Activated CD4-positive, alpha-beta T cell treated with anti-CD3 and anti-CD28 coated beads, Interleukin-2, amount 50 U/mL, for 1 hour (primary cell): ENCODE measurements around the gene KIF3B.
"Not testable (repeated sequence)": the region's sequence is repeated elsewhere in the genome, so short reads cannot be mapped to it uniquely, and the experiment has no call there.

ENCODE experiments used
- DNase-seq: peaks from one replicate; pipeline ENCODE4 v3.0.0-alpha.2; 2020

Gene KIF3B

DNA sequence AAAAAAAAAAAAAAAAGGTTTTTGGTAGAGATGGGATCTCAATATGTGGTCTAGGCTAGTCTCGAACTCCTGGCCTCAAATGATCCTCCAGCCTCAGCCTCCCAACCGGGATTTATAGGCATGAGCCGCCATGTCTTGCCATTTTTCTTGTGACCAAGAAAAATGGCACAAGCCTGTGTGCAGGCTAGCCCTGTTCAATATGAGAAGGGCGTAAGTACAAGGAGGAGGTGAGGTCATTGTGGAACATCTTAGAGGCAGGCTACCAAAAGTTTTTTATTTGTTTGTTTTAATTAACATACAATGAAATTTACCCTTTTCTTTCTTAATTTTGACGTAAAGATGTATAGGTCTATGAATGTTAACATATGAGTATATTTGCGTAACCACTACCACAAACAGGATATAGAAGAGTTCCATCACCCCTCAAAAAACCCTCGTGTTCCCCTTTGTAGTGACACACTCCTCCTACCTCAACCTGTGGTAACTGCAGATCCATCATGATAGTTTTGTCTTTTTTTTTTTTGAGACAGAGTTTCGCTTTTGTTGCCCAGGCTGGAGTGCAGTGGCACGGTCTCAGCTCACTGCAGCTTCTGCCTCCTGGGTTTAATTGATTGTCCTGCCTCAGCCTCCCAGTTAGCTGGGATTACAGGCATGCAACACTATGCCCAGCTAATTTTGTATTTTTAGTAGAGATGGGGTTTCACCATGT, 28.3 kb upstream of the KIF3B start:
- no peak for DNase-seq

DNA sequence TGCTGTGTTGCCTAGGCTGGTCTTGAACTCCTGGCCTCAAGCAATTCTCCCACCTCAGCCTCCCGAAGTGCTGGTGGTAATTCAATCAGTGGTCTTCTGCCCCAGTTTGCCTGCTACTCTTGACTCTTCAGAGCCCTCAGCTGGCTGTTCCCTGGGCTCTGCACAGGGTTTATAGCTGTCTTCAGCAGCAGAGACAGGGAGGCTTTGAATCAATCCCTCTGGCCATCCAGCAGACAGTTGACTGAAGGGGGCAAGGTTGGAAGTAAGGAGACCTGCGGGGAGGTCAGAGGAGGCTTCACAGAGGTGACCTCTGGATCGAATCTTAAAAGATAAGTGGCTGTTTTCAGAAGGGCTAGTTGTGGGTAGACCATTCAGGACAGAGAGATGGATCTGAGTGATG, 26.0 kb upstream of the KIF3B start:
- DNase-seq: no peak

DNA sequence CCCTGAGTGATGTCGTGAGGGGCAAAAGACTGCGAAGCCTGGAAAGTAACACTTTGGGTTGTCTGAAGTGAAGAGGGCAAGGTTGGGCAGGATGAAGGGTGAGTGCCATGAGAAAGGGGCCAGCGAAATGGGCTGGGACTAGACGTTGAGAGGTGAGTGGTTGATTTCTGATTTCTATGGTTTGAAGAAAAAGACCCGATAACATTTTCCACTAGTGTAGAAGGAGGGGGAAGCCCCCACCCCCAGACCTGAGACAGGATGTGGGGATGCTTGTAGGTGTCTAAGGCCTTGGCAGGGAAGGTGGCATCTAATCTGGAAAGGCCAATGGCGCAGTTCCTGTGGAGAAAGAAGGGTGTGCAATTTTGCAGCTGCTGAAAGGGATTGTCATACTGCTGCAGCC, 25.3 kb upstream of the KIF3B start:
- peak; percentile 23 for DNase-seq

DNA sequence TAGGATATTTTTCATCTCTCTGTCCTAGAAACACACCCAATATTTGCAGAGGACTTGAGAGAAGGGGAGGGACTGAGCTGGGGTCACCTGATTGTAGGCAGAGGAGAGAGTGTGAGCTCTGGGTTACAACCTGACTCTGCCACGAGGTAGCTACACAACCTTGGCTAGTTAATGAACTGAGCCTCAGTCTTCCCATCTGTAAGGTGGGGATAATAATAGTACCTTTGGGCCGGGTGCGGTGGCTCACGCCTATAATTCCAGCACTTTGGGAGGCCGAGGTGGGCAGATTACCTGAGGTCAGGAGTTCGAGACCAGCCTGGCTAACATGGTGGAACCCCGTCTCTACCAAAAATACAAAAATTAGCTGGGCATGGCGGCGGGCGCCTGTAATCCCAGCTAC, 16.5 kb upstream of the KIF3B start:
- DNase-seq: not testable (repeated sequence)

DNA sequence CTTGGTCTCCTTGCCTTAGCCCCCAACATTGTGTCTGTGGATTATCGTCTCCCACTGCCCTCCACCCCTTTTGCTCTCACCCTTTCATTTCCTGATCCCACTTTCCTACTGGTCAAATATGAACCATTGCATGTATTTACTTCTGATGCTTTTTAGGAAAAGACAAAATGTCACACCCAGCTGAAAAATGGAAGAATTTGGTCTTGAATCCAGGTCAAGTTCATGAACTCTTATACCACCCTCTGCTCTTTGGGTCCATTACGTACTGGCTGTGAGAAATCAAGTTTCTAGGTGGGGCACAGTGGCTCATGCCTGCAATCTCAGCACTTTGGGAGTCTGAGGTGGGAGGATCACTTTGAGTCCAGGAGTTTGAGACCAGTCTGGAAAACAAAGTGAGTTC, 15.8 kb upstream of the KIF3B start:
- DNase-seq: no peak

DNA sequence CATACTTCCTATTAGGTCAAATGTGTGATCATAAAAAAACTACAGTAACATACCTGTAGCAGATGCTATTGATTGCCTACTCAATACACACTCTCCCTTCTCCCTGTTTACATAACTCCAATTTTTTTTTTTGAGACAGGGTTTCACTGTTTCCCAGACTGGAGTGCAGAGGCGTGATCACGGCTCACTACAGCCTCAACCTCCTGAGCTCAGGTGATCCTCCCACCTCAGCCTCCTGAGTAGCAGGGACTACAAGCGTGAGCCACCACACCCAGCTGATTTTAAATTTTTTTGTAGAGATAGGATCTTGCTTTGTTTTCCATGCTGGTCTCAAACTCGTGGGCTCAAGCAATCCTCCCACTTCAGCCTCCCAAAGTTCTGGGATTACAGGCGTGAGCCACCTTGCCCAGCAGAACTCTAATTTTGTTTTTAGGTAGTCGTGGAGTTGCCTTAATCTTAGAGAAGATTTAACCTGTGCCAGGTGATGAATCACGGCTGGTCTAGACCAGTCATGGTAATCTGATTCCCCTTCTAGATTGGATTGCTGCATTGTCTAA, 14.0 kb upstream of the KIF3B start:
- DNase-seq: no peak

DNA sequence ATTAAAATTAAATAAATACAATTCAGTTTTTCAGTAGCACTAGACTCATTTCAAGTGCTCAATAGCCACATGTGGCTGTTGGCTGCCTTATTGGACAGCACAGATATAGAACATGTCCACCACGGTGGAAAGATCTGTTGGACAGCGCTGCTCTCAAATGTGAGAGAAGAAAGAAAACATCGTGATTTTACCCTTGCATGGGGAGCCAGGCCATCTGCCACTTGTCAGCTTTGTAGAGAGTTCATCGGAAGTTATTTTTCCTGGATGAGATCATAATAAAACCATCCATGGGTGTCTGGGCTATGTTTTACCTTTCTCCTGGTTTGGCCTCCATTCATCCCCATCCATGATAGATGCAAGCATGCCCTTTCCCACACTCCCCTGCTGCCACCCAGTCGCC, 5.8 kb upstream of the KIF3B start:
- DNase-seq: no peak

DNA sequence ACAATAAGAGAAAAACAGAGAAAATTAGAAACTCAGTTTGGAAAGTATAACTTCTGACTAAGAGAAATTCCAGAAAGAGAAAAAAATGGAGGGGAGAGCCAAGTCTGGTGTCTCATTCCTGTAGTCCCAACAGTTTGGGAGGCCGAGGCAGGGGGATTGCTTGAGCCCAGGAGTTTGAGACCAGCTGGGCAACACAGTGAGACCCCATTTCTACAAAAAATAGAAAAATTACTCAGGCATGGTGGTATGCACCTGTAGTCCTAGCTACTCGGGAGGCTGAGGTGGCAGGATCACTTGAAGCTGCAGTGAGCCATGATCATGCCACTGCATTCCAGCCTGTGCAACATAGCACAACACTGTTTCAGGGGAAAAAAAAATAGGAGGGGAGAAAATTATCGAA, 3.1 kb upstream of the KIF3B start:
- no peak for DNase-seq

DNA sequence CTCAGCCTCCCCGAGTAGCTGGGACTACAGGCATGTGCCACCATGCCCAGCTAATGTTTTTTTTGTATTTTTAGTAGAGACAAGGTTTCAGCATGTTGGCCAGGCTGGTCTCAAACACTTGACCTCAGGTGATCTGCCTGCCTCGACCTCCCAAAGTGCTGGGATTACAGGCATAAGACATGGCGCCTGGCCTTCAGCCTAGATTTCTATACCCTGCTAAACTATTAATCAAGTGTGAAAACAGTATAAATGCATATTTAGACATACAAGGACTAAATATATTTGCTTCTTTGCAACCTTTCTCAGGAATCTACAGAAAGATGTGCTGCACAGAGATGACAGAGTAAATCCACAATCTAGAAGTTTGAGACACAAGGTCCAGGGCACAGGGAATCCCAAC, 2.3 kb upstream of the KIF3B start:
- not testable (repeated sequence) for DNase-seq

DNA sequence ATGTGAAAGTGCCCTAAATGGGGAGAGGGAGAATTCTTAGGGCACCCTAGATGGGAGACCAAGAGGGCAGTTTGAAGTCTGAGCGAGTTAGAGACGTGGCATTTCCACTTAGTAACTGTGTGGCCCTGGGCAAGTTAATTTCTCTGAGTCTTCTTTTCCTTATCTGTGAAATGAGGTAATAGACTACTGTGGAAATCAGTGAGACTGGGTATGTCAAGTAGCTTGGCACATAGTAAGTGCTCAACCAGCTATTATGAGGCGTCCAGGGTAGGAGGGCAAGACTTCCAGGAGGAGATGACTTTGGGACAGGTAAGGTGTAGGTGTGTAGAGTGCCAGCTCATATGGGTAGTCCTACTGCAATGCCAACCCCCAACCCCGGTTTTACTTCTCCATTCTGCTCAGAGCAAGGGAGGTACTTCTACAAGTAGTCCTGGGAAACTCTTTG, 770 bp downstream of the KIF3B start:
- no peak for DNase-seq

DNA sequence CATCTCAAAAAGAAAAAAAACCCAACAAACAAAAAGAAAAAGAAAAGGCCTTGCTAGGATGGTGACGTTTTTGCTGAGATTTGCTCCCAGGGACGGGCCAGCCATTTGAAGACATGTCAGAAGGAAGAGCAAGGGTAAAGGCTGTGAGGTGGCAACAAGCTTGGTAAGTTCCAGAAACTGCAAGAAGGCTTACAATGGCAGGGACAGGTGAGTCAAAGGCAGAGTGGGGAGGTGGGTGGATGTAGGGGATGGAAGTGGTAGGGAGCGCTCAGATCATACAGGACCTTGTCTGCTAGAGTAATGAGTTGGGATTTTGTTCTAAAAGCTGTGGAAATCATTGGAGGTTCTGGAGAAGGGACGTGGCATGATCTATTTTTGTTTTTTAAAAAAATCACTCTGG, 4.3 kb downstream of the KIF3B start:
- DNase-seq: no peak

DNA sequence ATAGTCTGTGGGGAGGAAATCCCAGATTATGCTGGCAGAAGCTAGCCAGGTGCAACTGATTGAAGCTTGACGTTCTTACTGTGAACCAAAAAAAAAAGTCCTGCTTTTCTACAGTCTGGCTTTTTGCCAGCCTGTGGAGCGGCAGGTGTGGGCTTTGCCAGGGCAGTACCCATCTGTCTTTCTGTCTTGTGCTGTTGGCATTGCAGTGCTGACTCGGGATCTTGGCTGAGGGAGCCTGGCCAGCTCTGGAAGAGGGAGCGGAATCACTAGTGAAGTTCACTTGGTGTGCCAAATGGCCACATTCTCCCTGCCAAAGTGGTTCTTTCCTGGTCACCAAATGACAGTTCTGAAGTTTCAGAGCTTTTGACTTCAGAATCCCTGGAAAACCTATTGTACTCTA, 5.0 kb downstream of the KIF3B start:
- no peak for DNase-seq

DNA sequence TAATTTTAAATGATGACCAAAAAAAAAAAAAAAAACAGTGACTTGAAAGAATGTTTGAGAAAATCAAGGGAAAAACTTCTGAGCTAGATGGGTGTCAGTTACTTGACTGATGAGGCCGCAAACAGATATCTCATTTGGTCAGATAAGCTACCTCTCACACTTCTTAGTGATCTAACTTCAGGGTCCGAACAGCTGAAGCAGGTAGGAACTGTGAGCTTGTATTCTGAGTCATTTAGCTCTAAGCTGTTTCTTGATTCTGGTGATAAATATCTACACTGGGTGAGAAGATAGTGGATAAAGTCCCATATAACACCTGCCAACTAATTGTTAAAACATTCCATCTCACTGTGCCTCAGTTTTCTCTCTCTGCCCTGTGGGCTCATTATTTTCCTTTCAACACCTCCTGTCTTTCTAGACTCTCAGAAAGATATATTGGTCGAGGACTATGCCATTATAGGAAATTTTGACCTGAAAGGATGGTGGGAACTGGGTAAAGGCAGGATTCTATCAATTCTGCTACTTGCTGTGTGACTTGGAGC, 7.7 kb downstream of the KIF3B start:
- no peak for DNase-seq

DNA sequence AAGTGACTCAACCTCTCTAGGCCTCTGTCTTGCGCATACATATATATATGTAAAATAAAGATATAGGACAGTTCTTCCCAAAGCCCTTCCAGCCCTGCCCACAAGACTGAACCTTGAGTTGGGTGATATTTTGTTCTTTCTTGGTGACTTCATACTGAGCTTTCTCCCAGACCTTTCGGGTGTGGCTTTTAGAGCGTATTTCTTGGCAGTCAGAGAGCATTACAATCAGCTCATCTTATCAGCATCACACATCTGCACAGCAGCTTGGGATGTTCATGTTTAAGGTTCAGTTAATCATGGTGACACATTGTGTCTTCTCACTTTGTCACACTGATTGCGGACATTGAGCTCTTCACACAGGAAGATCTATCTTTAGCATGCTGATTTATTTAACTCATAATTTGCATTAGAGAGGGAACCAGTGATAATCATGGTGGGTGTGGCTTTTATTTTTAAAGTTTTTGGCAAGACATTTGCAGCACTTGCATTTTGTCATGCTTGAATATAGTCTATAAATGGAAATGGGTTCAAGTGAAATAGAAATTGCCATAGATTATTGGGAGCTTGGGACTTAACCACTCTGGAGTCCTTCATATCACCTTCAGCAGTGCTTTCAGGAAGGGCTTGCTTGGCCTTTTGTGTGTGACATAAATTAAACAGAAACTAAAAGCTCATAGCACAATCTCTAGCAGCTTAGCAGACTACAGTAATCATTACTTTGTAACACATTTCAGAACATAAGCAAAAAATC, 8.3 kb downstream of the KIF3B start:
- no peak for DNase-seq

DNA sequence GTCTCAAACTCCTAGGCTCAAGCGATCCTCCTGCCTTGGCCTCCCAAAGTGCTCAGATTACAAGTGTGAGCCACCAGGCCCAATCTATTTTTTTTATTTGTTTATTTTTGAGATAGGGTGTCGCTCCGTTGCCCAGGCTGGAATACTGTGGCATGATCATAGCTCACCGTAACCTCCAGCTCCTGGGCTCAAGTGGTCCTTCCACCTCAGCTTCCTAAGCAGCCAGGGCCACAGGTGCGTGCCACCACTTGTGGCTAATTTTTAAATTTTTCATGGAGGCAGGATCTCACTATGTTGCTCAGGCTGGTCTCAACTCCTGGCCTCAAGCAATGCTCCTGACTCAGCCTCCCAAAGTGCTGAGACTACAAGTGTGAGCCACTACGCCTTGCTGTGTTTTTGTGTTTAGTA, 9.8 kb downstream of the KIF3B start:
- no peak for DNase-seq

DNA sequence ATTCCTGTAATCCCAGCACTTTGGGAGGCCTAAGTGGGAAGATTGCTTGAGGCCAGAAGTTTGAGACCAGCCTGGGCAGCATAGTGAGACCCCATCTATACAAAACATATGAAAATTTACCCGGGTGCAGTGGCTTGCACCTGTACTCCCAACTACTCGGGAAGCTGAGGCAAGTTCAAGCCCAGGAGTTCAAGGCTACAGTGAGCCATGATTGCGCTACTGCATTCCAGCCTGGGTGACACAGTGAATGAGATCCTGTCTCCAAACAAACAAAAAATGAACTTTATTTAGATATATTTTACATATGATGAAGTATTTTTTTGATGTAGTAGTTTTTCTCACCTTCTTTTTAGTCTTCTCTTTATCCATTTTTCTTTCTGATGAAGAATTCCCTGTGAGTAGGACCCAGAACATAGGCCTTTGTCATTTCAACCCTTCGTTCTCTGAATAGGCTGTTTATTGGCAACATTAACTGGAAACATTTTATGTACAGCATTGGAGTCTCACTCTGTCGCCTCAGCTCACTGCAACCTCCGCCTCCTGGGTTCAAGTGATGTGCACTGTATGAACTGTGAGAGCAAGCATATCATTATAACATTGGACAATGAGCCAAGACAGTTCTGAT, 10.9 kb downstream of the KIF3B start:
- no peak for DNase-seq

DNA sequence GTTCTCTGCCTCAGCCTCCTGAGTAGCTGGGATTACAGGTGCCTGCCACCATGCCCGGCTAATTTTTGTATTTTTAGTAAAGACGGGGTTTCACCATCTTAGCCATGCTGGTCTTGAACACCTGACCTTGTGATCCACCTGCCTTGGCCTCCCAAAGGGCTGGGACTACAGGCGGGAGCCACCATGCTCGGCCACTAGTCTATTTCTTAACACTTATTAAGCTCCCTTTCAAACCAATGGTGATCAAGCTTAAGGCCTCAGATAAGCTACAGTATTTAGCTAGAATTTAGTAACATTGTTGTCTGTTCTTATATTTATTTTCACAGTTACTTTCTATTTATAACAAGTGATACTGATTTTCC, 11.8 kb downstream of the KIF3B start:
- DNase-seq: not testable (repeated sequence)

DNA sequence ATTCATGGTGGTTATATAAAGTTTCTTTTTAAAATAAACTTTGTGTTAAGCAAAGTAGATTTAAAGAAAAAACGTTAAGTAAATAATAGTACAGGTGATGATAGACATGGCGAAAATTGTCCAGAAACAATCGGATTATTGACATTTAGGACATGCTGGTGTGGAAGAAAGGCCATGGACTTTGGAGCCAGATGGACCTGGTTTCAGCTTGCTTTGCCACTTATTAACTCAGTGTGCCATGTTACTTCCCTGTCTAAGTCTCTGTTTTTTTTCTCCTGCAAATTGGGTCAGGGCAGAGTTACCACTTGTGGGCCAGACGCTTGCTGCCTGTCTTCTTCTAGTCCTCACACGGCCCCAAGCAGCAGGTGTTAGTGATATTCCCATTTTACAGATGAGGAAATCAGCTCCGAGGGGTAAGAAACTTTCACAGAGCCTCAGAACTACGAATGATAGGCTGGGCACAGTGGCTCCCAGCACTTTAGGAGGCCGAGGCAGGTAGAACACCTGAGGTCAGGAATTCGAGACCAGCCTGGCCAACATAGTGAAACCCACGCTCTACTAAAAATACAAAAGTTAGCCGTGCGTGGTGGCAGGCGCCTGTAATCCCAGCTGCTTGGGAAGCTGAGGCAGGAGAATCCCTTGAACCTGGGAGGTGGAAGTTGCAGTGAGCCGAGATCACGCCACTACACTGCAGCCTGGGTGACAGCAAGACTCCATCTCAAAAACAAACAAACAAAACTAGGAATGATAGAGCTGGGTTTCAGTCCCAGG, 12.4 kb downstream of the KIF3B start:
- no peak for DNase-seq

DNA sequence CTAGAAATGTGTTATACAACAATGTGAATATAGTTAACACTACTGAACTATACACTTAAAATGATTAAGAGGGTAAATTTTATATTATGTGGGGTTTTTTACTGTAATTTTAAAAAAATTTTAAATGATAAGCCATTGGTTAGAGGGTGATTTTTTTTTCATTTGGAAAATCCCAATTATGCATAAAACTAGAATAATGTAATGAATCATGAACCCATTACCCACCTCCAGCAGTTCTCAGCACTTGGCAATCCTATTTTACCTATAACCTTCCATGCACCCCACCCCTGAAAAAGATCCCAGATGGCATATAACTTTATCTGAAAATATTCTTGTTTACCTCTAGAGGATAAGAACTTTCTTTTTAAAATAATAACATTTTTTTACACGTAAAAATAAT, 13.7 kb downstream of the KIF3B start:
- no peak for DNase-seq

DNA sequence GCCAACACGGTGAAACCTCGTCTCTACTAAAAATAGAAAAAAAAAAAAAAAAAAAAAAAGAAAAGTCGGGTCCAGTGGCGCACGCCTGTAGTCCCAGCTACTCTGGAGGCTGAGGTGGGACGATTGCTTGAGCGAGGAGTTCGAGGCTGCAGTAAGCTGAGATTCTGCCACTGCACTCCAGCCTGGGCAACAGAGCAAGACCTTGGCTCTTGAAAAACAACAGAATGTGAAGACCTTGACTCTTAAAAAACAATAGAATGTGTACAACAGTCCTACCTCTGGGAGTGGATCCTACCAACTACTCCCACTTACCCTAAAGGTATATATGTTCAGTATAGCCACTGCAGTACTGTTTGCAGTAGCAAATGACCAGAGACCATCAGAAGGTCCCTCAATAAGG, 15.1 kb downstream of the KIF3B start:
- no peak for DNase-seq

DNA sequence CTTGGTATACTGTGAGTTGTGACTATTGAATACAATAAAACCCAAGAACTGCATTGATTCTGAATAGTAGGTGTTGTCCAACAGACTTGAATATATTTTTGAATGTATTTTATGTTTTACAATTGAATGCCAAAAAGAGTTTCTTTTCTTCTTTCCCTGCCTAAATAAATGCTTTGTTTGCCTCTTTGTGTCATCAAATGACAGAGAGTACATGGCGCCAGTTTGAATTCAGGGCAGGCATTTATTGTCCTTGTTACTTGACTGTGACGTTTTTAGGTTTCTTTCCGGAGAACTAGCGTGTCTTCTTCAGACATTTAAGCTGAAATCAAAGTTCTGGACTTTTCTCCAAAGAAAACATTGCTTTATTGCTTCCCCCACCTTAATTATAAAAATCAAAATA, 16.6 kb downstream of the KIF3B start:
- DNase-seq: no peak

DNA sequence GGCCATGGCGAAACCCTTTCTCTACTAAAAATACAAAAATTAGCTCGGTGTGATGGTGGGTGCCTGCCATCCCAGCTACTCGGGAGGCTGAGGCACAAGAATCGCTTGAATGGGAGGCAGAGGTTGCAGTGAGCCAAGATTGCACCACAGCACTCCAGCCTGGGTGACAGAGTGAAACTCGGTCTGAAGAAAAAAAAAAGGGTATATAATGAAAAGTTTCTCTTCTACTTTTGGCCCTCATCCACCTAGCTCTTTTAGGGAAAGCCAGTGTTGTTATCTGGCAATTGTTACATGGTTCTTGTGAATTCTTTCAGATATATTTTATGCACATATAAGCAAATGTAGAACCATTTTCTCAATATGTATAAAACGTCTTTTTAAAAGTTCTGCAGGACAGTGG, 19.0 kb downstream of the KIF3B start:
- DNase-seq: no peak
